Peyer's patch (tissue), 4 donors: Measurements from ENCODE around the gene WFDC1. TPM values are rescaled to one million over a fixed set of nuclear protein-coding genes. Genes with fewer than 3 reads are reported as not detected.

Source experiments
- DNase-seq, 3 donors: peaks; one replicate each; pipeline ENCODE4 v3.0.0-alpha.2; 2017 to 2019
- H3K27ac ChIP-seq, 4 donors: fragments of 200-600 bp; sonication (generic); one replicate each; pipeline ENCODE4 v1.5.1; 2016 to 2019
- H3K27me3 ChIP-seq, 2 donors: fragments of 200-600 bp; sonication (generic); one replicate each; pipeline ENCODE4 v1.5.1; 2019
- H3K36me3 ChIP-seq, 3 donors: fragments of 200-600 bp; sonication (generic); one replicate each; pipeline ENCODE4 v1.5.1; 2016 to 2019
- H3K4me1 ChIP-seq, 4 donors: fragments of 200-600 bp; sonication (generic); one replicate each; pipeline ENCODE4 v1.5.1; 2016 to 2019
- H3K4me3 ChIP-seq, 4 donors: fragments of 200-600 bp; sonication (generic); 1 replicate in 3 of 4; 2 replicates in 1 of 4; pipeline ENCODE4 v1.5.1; 2016 to 2019; ENCODE audit warnings: mild to moderate bottlenecking in 1 of 4
- H3K9me3 ChIP-seq, 4 donors: fragments of 200-600 bp; sonication (generic); one replicate each; pipeline ENCODE4 v1.5.1; 2016 to 2019; ENCODE audit warnings: mild to moderate bottlenecking in 1 of 4
- CTCF ChIP-seq, 6 experiments: fragments of 450-650 bp in 4 of 6; fragments of 200-600 bp in 2 of 6; sonication (generic) in 1 of 6; IDR thresholded peaks; one replicate each; pipeline ENCODE4 v1.5.1; 2017 to 2019; ENCODE audit warnings: antibody characterized with exemption in 6 of 6, mild to moderate bottlenecking in 3 of 6, moderate library complexity in 1 of 6
- POLR2A ChIP-seq, 2 donors: fragments of 450-650 bp; IDR thresholded peaks; one replicate each; pipeline ENCODE4 v1.5.1; 2017; ENCODE audit warnings: antibody characterized with exemption in 2 of 2, mild to moderate bottlenecking in 2 of 2, moderate library complexity in 2 of 2
- total RNA-seq, 4 donors: library from RNA; depleted of rRNA; stranded (reverse); fragments of >200 nt; gene quantifications; one replicate each; pipeline ENCODE4 v1.1.0, GENCODE V29; 2016

The WFDC1 gene
- total RNA-seq, 4 donors from 2014 or later, result 1.9 to 35.5 (median 10.1) TPM

- peaks cover 3 to 4% of the 10 kb centered on the region in 2 donors for H3K27me3 ChIP-seq
- peak overlapping the region in 2 of 4 donors; percentile 62 to 63 for H3K4me3 ChIP-seq
- peak overlapping the region in 3 of 4 donors; percentile 83 to 87 (median 84) for H3K27ac ChIP-seq
- DNase-seq, result no peak
- H3K4me1 ChIP-seq, result peaks cover 0 to 18% (median 0%) of the 10 kb centered on the region in 4 donors
- TF ChIP-seq POLR2A (IDR thresholded peaks at IDR 0.05) (no peak), CTCF (IDR thresholded peaks at IDR 0.05) (no peak)
- H3K9me3 ChIP-seq, result no peaks in the 10 kb centered on the region
- H3K36me3 ChIP-seq, result no peaks in the 10 kb centered on the region
Observed at GRCh38 chr16:84367297-84367680, 72.6 kb downstream of the WFDC1 start.

- Histone ChIP-seq H3K27me3 (peaks cover 3 to 4% of the 10 kb centered on the region in 2 donors), H3K4me3 (peak overlapping the region in 3 of 4 donors; percentile 38 to 63 (median 62)), H3K36me3 (no peaks in the 10 kb centered on the region), H3K4me1 (peaks cover 0 to 13% (median 0%) of the 10 kb centered on the region in 4 donors), H3K9me3 (no peaks in the 10 kb centered on the region), H3K27ac (peak overlapping the region in 3 of 4 donors; percentile 83 to 87 (median 84))
- peak in 2 of 3 donors; percentile 67 to 78 for DNase-seq
- TF ChIP-seq CTCF (IDR thresholded peaks at IDR 0.05) (no peak), POLR2A (IDR thresholded peaks at IDR 0.05) (no peak)
Observed at GRCh38 chr16:84367750-84368307, 73.2 kb downstream of the WFDC1 start.

- peaks cover 3 to 4% of the 10 kb centered on the region in 2 donors for H3K27me3 ChIP-seq
- H3K36me3 ChIP-seq, result no peaks in the 10 kb centered on the region
- DNase-seq, result peak in 2 of 3 donors; percentile 83 to 88
- peaks cover 0 to 13% (median 0%) of the 10 kb centered on the region in 4 donors for H3K4me1 ChIP-seq
- peak within 1 kb of the TSS in 3 of 4 donors; percentile 83 to 87 (median 84) for H3K27ac ChIP-seq
- peak within 1 kb of the TSS in 3 of 4 donors; percentile 38 to 63 (median 62) for H3K4me3 ChIP-seq
- no peak for TF ChIP-seq CTCF (IDR thresholded peaks at IDR 0.05)
- peak; percentile 75 to 84 for TF ChIP-seq POLR2A (IDR thresholded peaks at IDR 0.05)
- no peaks in the 10 kb centered on the region for H3K9me3 ChIP-seq
Observed at GRCh38 chr16:84368308-84368996, 73.8 kb downstream of the WFDC1 start, which contains the start of gene ATP2C2. TSS of gene ATP2C2 (plus strand) at chr16:84368538. CDS start at chr16:84368616, 78 bp downstream.

GRCh38 chr16:84369105-84369504, 74.4 kb downstream of the WFDC1 start:
- no peaks in the 10 kb centered on the region for H3K9me3 ChIP-seq
- DNase-seq, result no peak
- peaks cover 3 to 4% of the 10 kb centered on the region in 2 donors for H3K27me3 ChIP-seq
- H3K4me3 ChIP-seq, result peak overlapping the region in 3 of 4 donors; percentile 38 to 63 (median 62)
- no peaks in the 10 kb centered on the region for H3K36me3 ChIP-seq
- H3K27ac ChIP-seq, result peak overlapping the region in 3 of 4 donors; percentile 48 to 87 (median 84)
- peaks cover 0 to 13% (median 0%) of the 10 kb centered on the region in 4 donors for H3K4me1 ChIP-seq
- TF ChIP-seq POLR2A (IDR thresholded peaks at IDR 0.05) (no peak), CTCF (IDR thresholded peaks at IDR 0.05) (no peak)

GRCh38 chr16:84369938-84370627, 75.4 kb downstream of the WFDC1 start:
- Histone ChIP-seq H3K27ac (peak overlapping the region in 3 of 4 donors; percentile 37 to 84 (median 51)), H3K9me3 (no peaks in the 10 kb centered on the region), H3K36me3 (no peaks in the 10 kb centered on the region), H3K27me3 (peaks cover 3 to 4% of the 10 kb centered on the region in 2 donors), H3K4me3 (peak overlapping the region in 2 of 4 donors; percentile 25 to 63), H3K4me1 (peaks cover 0 to 13% (median 0%) of the 10 kb centered on the region in 4 donors)
- TF ChIP-seq POLR2A (IDR thresholded peaks at IDR 0.05) (peak in 1 of 2 donors; percentile 16), CTCF (IDR thresholded peaks at IDR 0.05) (peak in 1 of 6 experiments; percentile 18)
- DNase-seq, result peak in 2 of 3 donors; percentile 66 to 72
